Measurements from ENCODE around the gene SYK.

Gene SYK

GRCh38 chr9:90838098-90838497 is 36.5 kb downstream of the SYK start (continued):
- TF ChIP-seq PRDM2 (tag by site-specific recombination; IDR thresholded peaks at IDR 0.05; ENCODE audit: borderline replicate concordance): no peak
- TF ChIP-seq ZNF292 (tag by site-specific recombination; IDR thresholded peaks at IDR 0.05; ENCODE audit: borderline replicate concordance, low read depth): no peak
- TF ChIP-seq HIC1 (tag by site-specific recombination; IDR thresholded peaks at IDR 0.05): no peak
- no peak for TF ChIP-seq ZNF488 (tag by site-specific recombination; IDR thresholded peaks at IDR 0.05)
- no peak for TF ChIP-seq CTCF (tag by site-specific recombination; IDR thresholded peaks at IDR 0.05)
- TF ChIP-seq ZNF701 (tag by site-specific recombination; IDR thresholded peaks at IDR 0.05): no peak
- no peak for TF ChIP-seq ZNF248 (tag by site-specific recombination; IDR thresholded peaks at IDR 0.05)

- H3K4me3 ChIP-seq (ENCODE audit: low read depth, low read length): no peak overlapping the region
- H3K27ac ChIP-seq (ENCODE audit: extremely low read depth, low read depth, low read length): no peak overlapping the region
- POLR2A ChIA-PET: interaction anchor here (0.5 to 0.6 kb wide), 2 partner anchors 22 to 370 kb away, joined by 3 read pairs; no protein-coding TSS in a partner anchor
- H3K9me3 ChIP-seq (ENCODE audit: control insufficient read depth, insufficient read depth, low read depth, low read length): no peaks in the 10 kb centered on the region
- CTCF ChIA-PET: interaction anchor here (0.6 to 1.2 kb wide), 5 partner anchors 12 to 1130 kb away, joined by 3 read pairs; no protein-coding TSS in a partner anchor
- H3K4me1 ChIP-seq (ENCODE audit: control insufficient read depth, insufficient read depth, low read length): no peaks in the 10 kb centered on the region
- no peak for TF ChIP-seq ZNF600 (tag by site-specific recombination; IDR thresholded peaks at IDR 0.05)
- no peak for TF ChIP-seq EGR2 (tag by site-specific recombination; IDR thresholded peaks at IDR 0.05; ENCODE audit: low read depth)
- no peak for TF ChIP-seq ZNF777 (tag by site-specific recombination; IDR thresholded peaks at IDR 0.05; ENCODE audit: borderline replicate concordance)
- no peak for TF ChIP-seq KLF16 (tag by site-specific recombination; IDR thresholded peaks at IDR 0.05)
- TF ChIP-seq HOXC10 (CRISPR knock-in tag; IDR thresholded peaks at IDR 0.05): no peak
- no peak for TF ChIP-seq ZNF529 (tag by site-specific recombination; IDR thresholded peaks at IDR 0.05; ENCODE audit: insufficient replicate concordance)
- no peak for TF ChIP-seq AEBP2 (tag by site-specific recombination; IDR thresholded peaks at IDR 0.05; ENCODE audit: borderline replicate concordance)
- TF ChIP-seq ZNF677 (tag by site-specific recombination; IDR thresholded peaks at IDR 0.05): no peak
- no peak for TF ChIP-seq PBX3 (CRISPR knock-in tag; IDR thresholded peaks at IDR 0.05)
- TF ChIP-seq ZNF18 (tag by site-specific recombination; IDR thresholded peaks at IDR 0.05): no peak
- no peak for TF ChIP-seq ZNF146 (tag by site-specific recombination; IDR thresholded peaks at IDR 0.05)
- peaks cover 0 to under 1% of the 10 kb centered on the region in 2 experiments; a peak in 1 of 3 replicates for H3K36me3 ChIP-seq (ENCODE audit: control insufficient read depth in 2 of 2, insufficient read depth in 1 of 2, low read length in 2 of 2)
These were observed 37.0 kb downstream of the SYK start for GRCh38 chr9:90838581-90839154.

Data from HEK293 (cell line).